Ishikawa (cell line): ENCODE results near the gene SGK1.

Source experiments
- CREB1 ChIP-seq: IDR thresholded peaks from 2 replicates; pipeline ENCODE4 v1.6.1; 2012; ENCODE audit warnings: low read depth
- EGR1 ChIP-seq: IDR thresholded peaks from 2 replicates; pipeline ENCODE4 v1.6.1; 2012
- EP300 ChIP-seq: IDR thresholded peaks from 2 replicates; pipeline ENCODE4 v1.6.1; 2012; ENCODE audit warnings: borderline replicate concordance
- FOXM1 ChIP-seq: IDR thresholded peaks from 2 replicates; pipeline ENCODE4 v1.6.1; 2012; ENCODE audit warnings: low read depth, borderline replicate concordance
- NFIC ChIP-seq: IDR thresholded peaks from 2 replicates; pipeline ENCODE4 v1.6.1; 2012
- RAD21 ChIP-seq: IDR thresholded peaks from 2 replicates; pipeline ENCODE4 v1.6.1; 2012; ENCODE audit warnings: low read depth
- TAF1 ChIP-seq: IDR thresholded peaks from 2 replicates; pipeline ENCODE4 v1.6.1; 2012; ENCODE audit warnings: low read depth, mild to moderate bottlenecking
- TCF12 ChIP-seq: IDR thresholded peaks from 2 replicates; pipeline ENCODE4 v1.6.1; 2012; ENCODE audit warnings: low read depth
- TEAD4 ChIP-seq: IDR thresholded peaks from 2 replicates; pipeline ENCODE4 v1.6.1; 2012
- YY1 ChIP-seq: IDR thresholded peaks from 2 replicates; pipeline ENCODE4 v1.6.1; 2012; ENCODE audit warnings: low read depth
- TF ChIP-seq, protein P1 (sequence below): IDR thresholded peaks from 2 replicates; pipeline ENCODE4 v1.6.1; 2012
- TF ChIP-seq, protein P2 (sequence below): IDR thresholded peaks from 2 replicates; pipeline ENCODE4 v1.6.1; 2012; ENCODE audit warnings: low read depth, mild to moderate bottlenecking

DNA sequence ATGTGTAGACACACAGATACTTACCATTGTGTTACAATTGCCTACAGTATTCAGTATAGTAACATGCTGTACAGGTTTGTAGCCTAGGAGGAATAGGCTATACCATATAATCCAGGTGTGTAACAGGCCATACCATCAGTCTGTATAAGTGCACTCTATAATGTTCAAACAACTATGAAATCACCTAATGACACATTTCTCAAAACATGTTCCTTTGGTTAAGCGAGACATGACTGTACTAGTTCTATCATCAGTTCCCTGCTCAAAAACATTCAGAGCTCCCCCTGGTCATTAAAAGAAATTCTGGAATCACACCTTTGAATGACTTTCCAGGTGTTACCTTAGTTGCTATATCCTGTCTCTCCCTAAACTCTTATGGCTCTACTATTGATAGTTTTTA lies 195.1 kb downstream of the SGK1 start:
- TF ChIP-seq, protein P1, sequence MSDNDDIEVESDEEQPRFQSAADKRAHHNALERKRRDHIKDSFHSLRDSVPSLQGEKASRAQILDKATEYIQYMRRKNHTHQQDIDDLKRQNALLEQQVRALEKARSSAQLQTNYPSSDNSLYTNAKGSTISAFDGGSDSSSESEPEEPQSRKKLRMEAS: no peak
- TF ChIP-seq EGR1: no peak
- no peak for TF ChIP-seq TCF12
- no peak for TF ChIP-seq EP300
- no peak for TF ChIP-seq NFIC
- no peak for TF ChIP-seq RAD21
- no peak for TF ChIP-seq FOXM1
- TF ChIP-seq, protein P2, sequence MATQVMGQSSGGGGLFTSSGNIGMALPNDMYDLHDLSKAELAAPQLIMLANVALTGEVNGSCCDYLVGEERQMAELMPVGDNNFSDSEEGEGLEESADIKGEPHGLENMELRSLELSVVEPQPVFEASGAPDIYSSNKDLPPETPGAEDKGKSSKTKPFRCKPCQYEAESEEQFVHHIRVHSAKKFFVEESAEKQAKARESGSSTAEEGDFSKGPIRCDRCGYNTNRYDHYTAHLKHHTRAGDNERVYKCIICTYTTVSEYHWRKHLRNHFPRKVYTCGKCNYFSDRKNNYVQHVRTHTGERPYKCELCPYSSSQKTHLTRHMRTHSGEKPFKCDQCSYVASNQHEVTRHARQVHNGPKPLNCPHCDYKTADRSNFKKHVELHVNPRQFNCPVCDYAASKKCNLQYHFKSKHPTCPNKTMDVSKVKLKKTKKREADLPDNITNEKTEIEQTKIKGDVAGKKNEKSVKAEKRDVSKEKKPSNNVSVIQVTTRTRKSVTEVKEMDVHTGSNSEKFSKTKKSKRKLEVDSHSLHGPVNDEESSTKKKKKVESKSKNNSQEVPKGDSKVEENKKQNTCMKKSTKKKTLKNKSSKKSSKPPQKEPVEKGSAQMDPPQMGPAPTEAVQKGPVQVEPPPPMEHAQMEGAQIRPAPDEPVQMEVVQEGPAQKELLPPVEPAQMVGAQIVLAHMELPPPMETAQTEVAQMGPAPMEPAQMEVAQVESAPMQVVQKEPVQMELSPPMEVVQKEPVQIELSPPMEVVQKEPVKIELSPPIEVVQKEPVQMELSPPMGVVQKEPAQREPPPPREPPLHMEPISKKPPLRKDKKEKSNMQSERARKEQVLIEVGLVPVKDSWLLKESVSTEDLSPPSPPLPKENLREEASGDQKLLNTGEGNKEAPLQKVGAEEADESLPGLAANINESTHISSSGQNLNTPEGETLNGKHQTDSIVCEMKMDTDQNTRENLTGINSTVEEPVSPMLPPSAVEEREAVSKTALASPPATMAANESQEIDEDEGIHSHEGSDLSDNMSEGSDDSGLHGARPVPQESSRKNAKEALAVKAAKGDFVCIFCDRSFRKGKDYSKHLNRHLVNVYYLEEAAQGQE: no peak
- no peak for TF ChIP-seq TAF1
- TF ChIP-seq CREB1: no peak
- TF ChIP-seq TEAD4: no peak
- no peak for TF ChIP-seq YY1
